IMR-90 (cell line): ENCODE data around the gene AKAP13. TPM values are rescaled to one million over a fixed set of nuclear protein-coding genes. Genes with fewer than 3 reads are reported as not detected.

Experiments
- ATAC-seq: fragments of 200-7000 bp; cut with Tn5 transposase; 2 replicates; pipeline ENCODE4 v1.9.1; 2020; ENCODE audit warnings: low read depth, mild to moderate bottlenecking, moderate library complexity
- BruUV-seq: library from RNA; stranded (reverse); fragments of 400-500 nt; replicated peaks from 2 replicates; lab custom pipeline; 2021; lab: Mats Ljungman, UMichigan
- CTCF ChIA-PET: fragments of 300-600 bp; formaldehyde crosslinking; extraction: SDS; loops from one replicate; lab custom pipeline; 2021; ENCODE audit warnings: antibody characterized with exemption; lab: Yijun Ruan, JAX
- POLR2A ChIA-PET: fragments of 300-600 bp; sonication (Branson Sonifier 250); formaldehyde crosslinking; loops from one replicate; lab custom pipeline; 2022; ENCODE audit warnings: antibody characterized with exemption; ENCODE audit not compliant: unreplicated experiment; lab: Charles Lee
- DNase-seq: peaks from one replicate; pipeline ENCODE4 v3.0.0; 2013
- H2AFZ ChIP-seq: replicated peaks from 2 replicates; pipeline ENCODE3; 2013; ENCODE audit warnings: low read length, mild to moderate bottlenecking; ENCODE audit not compliant: poor library complexity
- H2AK5ac ChIP-seq: 2 replicates; pipeline ENCODE4 v1.6.1; 2013; ENCODE audit warnings: low read depth, low read length, inconsistent platforms
- H2AK9ac ChIP-seq: replicated peaks from 2 replicates; pipeline ENCODE3; 2013; ENCODE audit warnings: mild to moderate bottlenecking, low read depth, low read length, moderate library complexity; ENCODE audit not compliant: poor library complexity
- H2BK120ac ChIP-seq: 2 replicates; pipeline ENCODE4 v1.6.1; 2013; ENCODE audit warnings: low read depth, low read length, inconsistent platforms
- H2BK15ac ChIP-seq: 3 replicates; pipeline ENCODE4 v1.6.1; 2013; ENCODE audit warnings: low read depth, low read length, inconsistent platforms
- H2BK20ac ChIP-seq: 2 replicates; pipeline ENCODE4 v1.6.1; 2013; ENCODE audit warnings: low read depth, mild to moderate bottlenecking, inconsistent platforms, low read length, moderate library complexity
- H2BK5ac ChIP-seq: 2 replicates; pipeline ENCODE4 v1.6.1; 2013; ENCODE audit warnings: mild to moderate bottlenecking, low read depth, low read length, inconsistent platforms; ENCODE audit not compliant: poor library complexity, severe bottlenecking
- H3K14ac ChIP-seq: replicated peaks from 2 replicates; pipeline ENCODE4 v1.6.1; 2013; ENCODE audit warnings: low read depth, low read length, inconsistent platforms
- H3K18ac ChIP-seq: 2 replicates; pipeline ENCODE4 v1.6.1; 2013; ENCODE audit warnings: low read depth, low read length, control low read depth
- H3K23ac ChIP-seq: 2 replicates; pipeline ENCODE4 v1.6.1; 2013; ENCODE audit warnings: low read depth, low read length, inconsistent platforms
- H3K27ac ChIP-seq: 2 replicates; pipeline ENCODE4 v1.5.1; 2013; ENCODE audit warnings: mild to moderate bottlenecking, control low read depth, low read length; ENCODE audit not compliant: insufficient read depth
- H3K27me3 ChIP-seq: 2 replicates; pipeline ENCODE4 v1.6.1; 2013; ENCODE audit warnings: low read length; ENCODE audit not compliant: control insufficient read depth, insufficient read depth
- H3K36me3 ChIP-seq: 2 replicates; pipeline ENCODE4 v1.6.1; 2013; ENCODE audit warnings: low read length, mixed read lengths; ENCODE audit not compliant: control insufficient read depth, insufficient read depth
- H3K4ac ChIP-seq: 2 replicates; pipeline ENCODE4 v1.6.1; 2013; ENCODE audit warnings: low read depth, low read length, inconsistent platforms
- H3K4me1 ChIP-seq: 2 replicates; pipeline ENCODE4 v1.6.1; 2013; ENCODE audit warnings: low read length, mixed read lengths; ENCODE audit not compliant: control insufficient read depth, insufficient read depth
- H3K4me2 ChIP-seq: 2 replicates; pipeline ENCODE4 v1.6.1; 2013; ENCODE audit warnings: low read depth, mild to moderate bottlenecking, control low read depth, low read length, moderate library complexity
- H3K4me3 ChIP-seq: 2 replicates; pipeline ENCODE4 v1.5.1; 2013; ENCODE audit warnings: low read depth, mild to moderate bottlenecking, control low read depth, low read length, moderate library complexity; ENCODE audit not compliant: insufficient read depth
- H3K56ac ChIP-seq: 2 replicates; pipeline ENCODE4 v1.6.1; 2013; ENCODE audit warnings: low read length, inconsistent platforms; ENCODE audit not compliant: insufficient read depth; ENCODE audit errors: extremely low read depth
- H3K79me1 ChIP-seq, 2 experiments: 2 replicates each; pipeline ENCODE4 v1.6.1; 2013; ENCODE audit warnings: low read length in 2 of 2, inconsistent platforms in 1 of 2, low read depth in 1 of 2
- H3K9ac ChIP-seq: 2 replicates; pipeline ENCODE4 v1.6.1; 2013; ENCODE audit warnings: low read depth, low read length, control low read depth
- H3K9me1 ChIP-seq: 2 replicates; pipeline ENCODE4 v1.6.1; 2013; ENCODE audit warnings: low read length, inconsistent platforms; ENCODE audit not compliant: insufficient read depth
- H3K9me3 ChIP-seq: 2 replicates; pipeline ENCODE4 v1.6.1; 2013; ENCODE audit warnings: low read length; ENCODE audit not compliant: control insufficient read depth, insufficient read depth
- H4K20me1 ChIP-seq: 2 replicates; pipeline ENCODE4 v1.6.1; 2013; ENCODE audit warnings: low read length, inconsistent platforms; ENCODE audit not compliant: insufficient read depth
- H4K5ac ChIP-seq: 2 replicates; pipeline ENCODE4 v1.6.1; 2013; ENCODE audit warnings: mild to moderate bottlenecking, low read depth, low read length, control low read depth
- H4K8ac ChIP-seq, 2 experiments: 2 replicates each; pipeline ENCODE4 v1.6.1; 2013; ENCODE audit warnings: low read depth in 2 of 2, low read length in 2 of 2, control low read depth in 1 of 2, inconsistent platforms in 1 of 2
- H4K91ac ChIP-seq: 2 replicates; pipeline ENCODE4 v1.6.1; 2013; ENCODE audit warnings: low read depth, low read length, inconsistent platforms; ENCODE audit not compliant: insufficient read depth
- RCOR1 ChIP-seq: IDR thresholded peaks from 2 replicates; pipeline ENCODE4 v1.6.1; 2012; ENCODE audit warnings: mild to moderate bottlenecking, low read length, improper control_type of control experiment; ENCODE audit not compliant: insufficient replicate concordance
- RFX5 ChIP-seq: IDR thresholded peaks from 2 replicates; pipeline ENCODE4 v1.8.0; 2012; ENCODE audit warnings: low read depth, mild to moderate bottlenecking, low read length, moderate library complexity
- WGBS, 2 experiments: methylation state at CpG; one replicate each; pipeline versions ENCODE4 v1.1.5 to v1.1.7; 2013; ENCODE audit warnings: missing lambda C conversion rate in 2 of 2; ENCODE audit not compliant: insufficient read length in 1 of 2; ENCODE audit errors: extremely low coverage in 2 of 2; 5-methylcytosine and 5-hydroxymethylcytosine counted together
- dilution Hi-C: fragments of 300-500 bp; cut with HindIII; formaldehyde crosslinking; loops from one replicate; pipeline ENCODE4 v1.14.3; 2018; ENCODE audit warnings: low sequenced_read_pairs; ENCODE audit not compliant: unreplicated experiment
- in situ Hi-C: fragments of 300-500 bp; cut with MboI; formaldehyde crosslinking; loops from 3 replicates; pipeline ENCODE4 v1.14.3; 2019; ENCODE audit warnings: low sequenced_read_pairs, inconsistent platforms, mixed read lengths
- intact Hi-C: fragments of 100-400 bp; cut with micrococcal nuclease; formaldehyde crosslinking; loops from 2 replicates; pipeline ENCODE4 v1.10.0; 2022
- polyA plus RNA-seq, 3 experiments: library from polyadenylated mRNA; depleted of rRNA; stranded (reverse); fragments of >200 nt; gene quantifications; 2 replicates each; pipeline ENCODE4 v1.2.3, GENCODE V29; 2012; ENCODE audit warnings: low replicate concordance in 1 of 3
- total RNA-seq: library from RNA; depleted of rRNA; stranded (reverse); fragments of >200 nt; gene quantifications from 2 replicates; pipeline ENCODE4 v1.2.3, GENCODE V29; 2012

The AKAP13 gene
- total and polyA plus RNA-seq, 2 of the 4 experiments (the other 2 are of a cell fraction): 10.4 to 46.4 TPM

- H2BK120ac ChIP-seq: no peak overlapping the region
- H3K79me1 ChIP-seq: peaks cover 26 to 47% of the 10 kb centered on the region in 2 experiments
- H3K56ac ChIP-seq: no peak overlapping the region
- dilution Hi-C loops (no loop called here), intact Hi-C loops (loop anchor here (10.0 kb wide), 2 partner anchors 183 to 223 kb away; partner anchors contain the start of gene KLHL25), in situ Hi-C loops (no loop called here)
- no peak overlapping the region for H3K27ac ChIP-seq
- TF ChIP-seq RFX5 (peak; percentile 31; the same call in 1 of the 2 replicates), RCOR1 (no peak)
- BruUV-seq: no TSS peak
- H2BK20ac ChIP-seq: no peak overlapping the region
- H3K18ac ChIP-seq: no peak overlapping the region
- no peak overlapping the region for H2BK15ac ChIP-seq
- peaks cover 10% of the 10 kb centered on the region for H3K4me1 ChIP-seq
- ATAC-seq (no peak), DNase-seq (no peak)
- H3K36me3 ChIP-seq: no peaks in the 10 kb centered on the region
- no peak overlapping the region for H3K4me3 ChIP-seq
- H2AFZ ChIP-seq: no peak overlapping the region
- H4K91ac ChIP-seq: no peak overlapping the region
- H3K14ac ChIP-seq: no peak overlapping the region
- H2BK5ac ChIP-seq: no peak overlapping the region
- no peaks in the 10 kb centered on the region for H3K27me3 ChIP-seq
- H3K23ac ChIP-seq: no peak overlapping the region
- H4K5ac ChIP-seq: no peak overlapping the region
- ChIA-PET POLR2A (no interaction called here), CTCF (no interaction called here)
- WGBS, 2 experiments: 100% methylated on average over 4 of the region's 7 CpGs; no CpG with 5 or more reads in 1 of the 2 experiments
- no peak overlapping the region for H3K4me2 ChIP-seq
- peaks cover 4% of the 10 kb centered on the region for H3K9me1 ChIP-seq
- peak overlapping the region; percentile 34; the same call in 1 of the 2 replicates for H2AK5ac ChIP-seq
- no peak overlapping the region for H2AK9ac ChIP-seq
- no peaks in the 10 kb centered on the region; the same call in 1 of the 2 replicates for H4K20me1 ChIP-seq
- H3K9ac ChIP-seq: no peak overlapping the region
- H3K4ac ChIP-seq: no peak overlapping the region
- H4K8ac ChIP-seq: no peak overlapping the region
- no peaks in the 10 kb centered on the region for H3K9me3 ChIP-seq
Measured at GRCh38 chr15:85611361-85611760, 231.0 kb downstream of the AKAP13 start.
